PC-3 (cell line): Measurements from ENCODE around the gene KRT80. TPM values are rescaled to one million over a fixed set of nuclear protein-coding genes. Genes with fewer than 3 reads are reported as not detected.
A peak's percentile ranks its signal among the peaks of the same experiment; 100 is the strongest.

ENCODE experiments used
- ATAC-seq: fragments of 200-7000 bp; cut with Tn5 transposase; 2 replicates; pipeline ENCODE4 v1.9.1; 2020; ENCODE audit warnings: mild to moderate bottlenecking, moderate library complexity
- BruUV-seq: library from RNA; stranded (reverse); fragments of 400-500 nt; replicated peaks from 2 replicates; lab custom pipeline; 2021; lab: Mats Ljungman, UMichigan
- CTCF ChIA-PET: fragments of 300-600 bp; sonication (Branson Sonifier 250); formaldehyde crosslinking; loops from one replicate; lab custom pipeline; 2022; ENCODE audit warnings: antibody characterized with exemption; lab: Charles Lee
- POLR2A ChIA-PET: fragments of 300-600 bp; sonication (Branson Sonifier 250); formaldehyde crosslinking; loops from one replicate; lab custom pipeline; 2022; ENCODE audit warnings: antibody characterized with exemption; ENCODE audit not compliant: unreplicated experiment; lab: Charles Lee
- DNase-seq: peaks from one replicate; pipeline ENCODE4 v3.0.0-alpha.2; 2015
- H2AFZ ChIP-seq: fragments of 300-600 bp; sonication (generic); 2 replicates; pipeline ENCODE4 v1.6.0; 2016; ENCODE audit warnings: antibody characterized with exemption, low read length
- H3F3A ChIP-seq: fragments of 300-600 bp; sonication (generic); one replicate; pipeline ENCODE4 v1.6.0; 2017; ENCODE audit warnings: antibody characterized with exemption, low read length, control low read depth, mild to moderate bottlenecking; ENCODE audit not compliant: unreplicated experiment
- H3K27ac ChIP-seq: fragments of 300-600 bp; sonication (generic); 2 replicates; pipeline ENCODE4 v1.5.1; 2016; ENCODE audit warnings: mild to moderate bottlenecking, low read length
- H3K27me3 ChIP-seq: fragments of 300-600 bp; sonication (generic); 2 replicates; pipeline ENCODE4 v1.6.1; 2016; ENCODE audit warnings: low read length, mixed read lengths
- H3K36me3 ChIP-seq: fragments of 300-600 bp; sonication (generic); 2 replicates; pipeline ENCODE4 v1.6.1; 2016; ENCODE audit warnings: low read depth, mixed run types, low read length, mixed read lengths
- H3K4me1 ChIP-seq: fragments of 300-600 bp; sonication (generic); 2 replicates; pipeline ENCODE4 v1.5.1; 2016; ENCODE audit warnings: low read length; ENCODE audit not compliant: insufficient read depth
- H3K4me2 ChIP-seq: fragments of 300-600 bp; sonication (generic); 2 replicates; pipeline ENCODE4 v1.6.0; 2016; ENCODE audit warnings: low read length
- H3K4me3 ChIP-seq: fragments of 300-600 bp; sonication (generic); 2 replicates; pipeline ENCODE4 v1.5.1; 2016; ENCODE audit warnings: mild to moderate bottlenecking, low read length, mixed read lengths
- H3K79me2 ChIP-seq: fragments of 300-600 bp; sonication (generic); 2 replicates; pipeline ENCODE4 v1.6.1; 2017; ENCODE audit warnings: low read length, mixed read lengths
- H3K9ac ChIP-seq: fragments of 300-600 bp; sonication (generic); 2 replicates; pipeline ENCODE4 v1.6.0; 2016; ENCODE audit warnings: mild to moderate bottlenecking, low read length
- H3K9me2 ChIP-seq: fragments of 300-600 bp; sonication (generic); replicated peaks from 2 replicates; pipeline ENCODE4 v1.6.1; 2016; ENCODE audit warnings: mixed run types, low read length, mixed read lengths
- H3K9me3 ChIP-seq: fragments of 300-600 bp; sonication (generic); 2 replicates; pipeline ENCODE4 v1.6.1; 2016; ENCODE audit warnings: low read length, mixed read lengths
- H4K20me1 ChIP-seq: fragments of 300-600 bp; sonication (generic); 2 replicates; pipeline ENCODE4 v1.6.1; 2016; ENCODE audit warnings: low read length, mixed read lengths
- CTCF ChIP-seq: fragments of 300-600 bp; sonication (generic); conservative IDR thresholded peaks from 2 replicates; pipeline ENCODE4 v1.5.1; 2017; ENCODE audit warnings: antibody characterized with exemption, low read depth, mild to moderate bottlenecking, low read length
- EZH2 ChIP-seq: fragments of 300-600 bp; sonication (generic); IDR thresholded peaks from one replicate; pipeline ENCODE4 v1.6.1; 2017; ENCODE audit warnings: antibody characterized with exemption, mild to moderate bottlenecking, low read length; ENCODE audit not compliant: unreplicated experiment
- EZH2phosphoT487 ChIP-seq: fragments of 300-600 bp; sonication (generic); IDR thresholded peaks from 2 replicates; pipeline ENCODE4 v1.6.1; 2018; ENCODE audit warnings: mild to moderate bottlenecking, antibody characterized with exemption, low read length, borderline replicate concordance
- intact Hi-C: fragments of 100-400 bp; cut with micrococcal nuclease; formaldehyde crosslinking; loops from 2 replicates; pipeline ENCODE4 v1.9.0; 2023
- total RNA-seq: library from RNA; depleted of rRNA; stranded (reverse); fragments of >200 nt; gene quantifications from 2 replicates; pipeline ENCODE4 v1.2.3, GENCODE V29; 2014

The KRT80 gene
- total RNA-seq, 1 experiment from 2014 or later = 19.8 TPM

- ChIA-PET POLR2A (no interaction called here), CTCF (interaction anchor here (0.5 to 1.1 kb wide), 2 partner anchors 14 to 18 kb away, joined by 3 read pairs; no protein-coding TSS in a partner anchor)
- no TSS peak for BruUV-seq
- ATAC-seq (peak; percentile 52), DNase-seq (peak; percentile 67)
- no peaks in the 10 kb centered on the region for H3F3A ChIP-seq
- no peak for TF ChIP-seq EZH2phosphoT487
- peak; percentile 68 for TF ChIP-seq CTCF
- no peak for TF ChIP-seq EZH2
- no peaks in the 10 kb centered on the region for H3K9me2 ChIP-seq
- no peak overlapping the region for H3K4me3 ChIP-seq
- intact Hi-C loops = loop anchor here (1.0 kb wide), 1 partner anchor 41 kb away; no protein-coding TSS in a partner anchor
- H3K9me3 ChIP-seq = no peaks in the 10 kb centered on the region
- H3K36me3 ChIP-seq = peaks cover 13% of the 10 kb centered on the region; the same call in 1 of the 2 replicates
- no peak overlapping the region for H3K9ac ChIP-seq
- H3K79me2 ChIP-seq = no peaks in the 10 kb centered on the region
- no peak overlapping the region for H3K27ac ChIP-seq
- peaks cover 30% of the 10 kb centered on the region for H3K4me1 ChIP-seq
- H3K27me3 ChIP-seq = no peaks in the 10 kb centered on the region
- no peak overlapping the region for H2AFZ ChIP-seq
- no peak overlapping the region for H3K4me2 ChIP-seq
- no peaks in the 10 kb centered on the region for H4K20me1 ChIP-seq
These were observed 19.8 kb downstream of the KRT80 start for GRCh38 chr12:52171950-52172512.

GRCh38 chr12:52170827-52171226 is 21.0 kb downstream of the KRT80 start:
- Histone ChIP-seq H3F3A (no peaks in the 10 kb centered on the region), H3K36me3 (peaks cover 9% of the 10 kb centered on the region; the same call in 1 of the 2 replicates), H2AFZ (no peak overlapping the region), H3K4me2 (no peak overlapping the region), H3K9ac (no peak overlapping the region), H3K9me2 (no peaks in the 10 kb centered on the region), H3K27ac (no peak overlapping the region), H3K4me1 (peaks cover 38% of the 10 kb centered on the region), H3K79me2 (no peaks in the 10 kb centered on the region), H3K9me3 (no peaks in the 10 kb centered on the region), H3K27me3 (no peaks in the 10 kb centered on the region), H4K20me1 (no peaks in the 10 kb centered on the region), H3K4me3 (no peak overlapping the region)
- ATAC-seq (no peak), DNase-seq (no peak)
- ChIA-PET POLR2A (interaction anchor here (0.6 kb wide), 1 partner anchor 22 kb away, joined by 3 read pairs; no protein-coding TSS in a partner anchor), CTCF (no interaction called here)
- TF ChIP-seq CTCF (no peak), EZH2phosphoT487 (no peak), EZH2 (no peak)
- intact Hi-C loops = no loop called here
- no TSS peak for BruUV-seq

DNA sequence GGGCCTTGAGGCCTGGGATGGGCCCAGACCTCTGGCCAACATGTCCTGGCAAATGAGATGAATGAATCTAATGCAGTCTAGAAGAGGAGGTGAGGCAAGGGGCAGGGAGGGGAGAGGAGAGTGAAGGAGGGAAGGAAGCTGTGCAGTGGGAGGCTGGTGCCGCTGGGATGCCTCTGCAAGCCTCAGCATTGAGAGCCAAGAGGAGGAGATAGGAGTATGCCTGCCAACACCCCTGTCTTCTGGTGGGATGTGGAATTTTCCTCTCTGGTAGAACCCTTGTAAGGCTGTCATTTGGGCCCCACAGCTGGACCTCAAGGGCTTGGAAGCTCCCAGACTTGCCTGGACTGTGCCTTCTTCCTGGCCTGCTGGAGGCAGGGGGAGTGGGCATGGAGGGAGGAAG is 21.9 kb downstream of the KRT80 start:
- POLR2A ChIA-PET = no interaction called here
- CTCF ChIA-PET = no interaction called here

More for the DNA sequence above, 21.9 kb downstream of the KRT80 start:
- Histone ChIP-seq H3F3A (no peaks in the 10 kb centered on the region), H4K20me1 (no peaks in the 10 kb centered on the region), H3K4me2 (no peak overlapping the region), H3K4me3 (no peak overlapping the region), H3K27me3 (no peaks in the 10 kb centered on the region), H3K4me1 (peaks cover 47% of the 10 kb centered on the region), H3K9me2 (no peaks in the 10 kb centered on the region), H2AFZ (no peak overlapping the region), H3K9ac (no peak overlapping the region), H3K79me2 (no peaks in the 10 kb centered on the region), H3K9me3 (no peaks in the 10 kb centered on the region), H3K36me3 (peaks cover 9% of the 10 kb centered on the region; the same call in 1 of the 2 replicates), H3K27ac (no peak overlapping the region)
- TF ChIP-seq EZH2phosphoT487 = no peak
- no peak for TF ChIP-seq CTCF
- no peak for TF ChIP-seq EZH2
- DNase-seq (no peak), ATAC-seq (no peak)
- intact Hi-C loops = loop anchor here (2.0 kb wide), 1 partner anchor 77 kb away; no protein-coding TSS in a partner anchor
- no TSS peak for BruUV-seq
